Keratinocyte (primary cell): ENCODE results near the gene JAKMIP3. TPM values are rescaled to one million over a fixed set of nuclear protein-coding genes. Genes with fewer than 3 reads are reported as not detected.

Experiments
- DNase-seq: peaks from one replicate; pipeline ENCODE4 v3.0.0-alpha.2; 2011; ENCODE audit warnings: low read depth, missing footprints, low spot score
- FAIRE-seq: peaks from 2 replicates; lab custom pipeline; 2011; peaks lifted over from hg19 to GRCh38; lab: Jason Lieb, UNC
- H2AFZ ChIP-seq: 2 replicates; pipeline ENCODE4 v1.6.0; 2012; ENCODE audit warnings: low read length, control low read depth, inconsistent platforms; ENCODE audit not compliant: control insufficient read depth
- H3K27ac ChIP-seq: 2 replicates; pipeline ENCODE4 v1.5.1; 2011; ENCODE audit warnings: low read length; ENCODE audit not compliant: control insufficient read depth, insufficient read depth
- H3K27me3 ChIP-seq: 3 replicates; pipeline ENCODE4 v1.6.0; 2011; ENCODE audit warnings: low read length; ENCODE audit not compliant: control insufficient read depth, insufficient read depth; ENCODE audit errors: extremely low read depth
- H3K36me3 ChIP-seq, 2 experiments: 2 replicates in 1 of 2; 3 replicates in 1 of 2; pipeline ENCODE4 v1.5.1; 2011; ENCODE audit warnings: low read length in 2 of 2, mild to moderate bottlenecking in 1 of 2; ENCODE audit not compliant: control insufficient read depth in 2 of 2, insufficient read depth in 2 of 2; ENCODE audit errors: extremely low read depth in 1 of 2
- H3K4me1 ChIP-seq: 3 replicates; pipeline ENCODE4 v1.5.1; 2011; ENCODE audit warnings: low read length; ENCODE audit not compliant: control insufficient read depth, insufficient read depth; ENCODE audit errors: extremely low read depth
- H3K4me2 ChIP-seq: 3 replicates; pipeline ENCODE4 v1.6.0; 2011; ENCODE audit warnings: low read depth, low read length; ENCODE audit not compliant: control insufficient read depth, insufficient read depth; ENCODE audit errors: extremely low read depth
- H3K4me3 ChIP-seq, 3 experiments: fragments of 200-600 bp in 1 of 3; sonication (generic) in 1 of 3; 2 replicates in 2 of 3; 3 replicates in 1 of 3; pipeline ENCODE4 v1.5.1; 2011 to 2016; ENCODE audit warnings: low read length in 3 of 3, mild to moderate bottlenecking in 3 of 3, control low read depth in 2 of 3, inconsistent platforms in 1 of 3, low read depth in 1 of 3, mixed read lengths in 1 of 3, mixed run types in 1 of 3, moderate library complexity in 1 of 3; ENCODE audit not compliant: control insufficient read depth in 2 of 3, insufficient read depth in 2 of 3; ENCODE audit errors: extremely low read depth in 1 of 3
- H3K79me2 ChIP-seq: 2 replicates; pipeline ENCODE4 v1.6.0; 2012; ENCODE audit warnings: low read length; ENCODE audit not compliant: control insufficient read depth, insufficient read depth
- H3K9ac ChIP-seq: 3 replicates; pipeline ENCODE4 v1.6.0; 2011; ENCODE audit warnings: low read length; ENCODE audit not compliant: control insufficient read depth, insufficient read depth; ENCODE audit errors: extremely low read depth
- H3K9me1 ChIP-seq: 3 replicates; pipeline ENCODE4 v1.6.0; 2011; ENCODE audit warnings: low read length; ENCODE audit not compliant: control insufficient read depth, insufficient read depth; ENCODE audit errors: extremely low read depth
- H3K9me3 ChIP-seq: 2 replicates; pipeline ENCODE4 v1.5.1; 2012; ENCODE audit warnings: low read depth, low read length; ENCODE audit not compliant: control insufficient read depth
- H4K20me1 ChIP-seq: 3 replicates; pipeline ENCODE4 v1.6.0; 2011; ENCODE audit warnings: low read length; ENCODE audit not compliant: control insufficient read depth, insufficient read depth; ENCODE audit errors: extremely low read depth
- EZH2 ChIP-seq: IDR thresholded peaks from one replicate; pipeline ENCODE4 v1.6.1; 2012; ENCODE audit warnings: inconsistent platforms, mild to moderate bottlenecking, low read length, moderate library complexity
- dilution Hi-C: fragments of 300-500 bp; cut with MboI; formaldehyde crosslinking; loops from one replicate; pipeline ENCODE4 v1.7.0; 2020; ENCODE audit warnings: low sequenced_read_pairs; ENCODE audit not compliant: extremely low pct_ligation_motif_present
- polyA plus RNA-seq, 5 experiments: library from polyadenylated mRNA; depleted of rRNA in 3 of 5; stranded (reverse) in 3 of 5; stranded (forward) in 1 of 5; unstranded in 1 of 5; fragments of >200 nt; gene quantifications; 1 replicate in 1 of 5; 2 replicates in 3 of 5; 3 replicates in 1 of 5; pipeline versions ENCODE4 v1.2.1 to v1.2.3, GENCODE V29; 2011 to 2012; ENCODE audit warnings: missing spikeins in 2 of 5, low read depth in 1 of 5, low replicate concordance in 1 of 5
- TF ChIP-seq, protein P1 (sequence below), 3 experiments: IDR thresholded peaks in 1 of 3; conservative IDR thresholded peaks in 1 of 3; optimal IDR thresholded peaks in 1 of 3; 2 replicates in 2 of 3; 3 replicates in 1 of 3; pipeline versions ENCODE3 to v1.5.1; 2011; ENCODE audit warnings: low read length in 3 of 3, mild to moderate bottlenecking in 3 of 3, moderate library complexity in 2 of 3, control low read depth in 1 of 3, inconsistent platforms in 1 of 3; ENCODE audit not compliant: insufficient read depth in 2 of 3; ENCODE audit errors: extremely low read depth in 1 of 3

The JAKMIP3 gene
- polyA plus RNA-seq, 1 donor (not counting 4 experiments of a cell fraction or from before 2014, with no cell fraction given), result 0.05 TPM

- Histone ChIP-seq H3K4me2 (no peak overlapping the region), H3K27me3 (peaks cover 8% of the 10 kb centered on the region), H3K4me3 (no peak overlapping the region), H3K9me1 (no peaks in the 10 kb centered on the region), H3K79me2 (no peaks in the 10 kb centered on the region), H3K36me3 (no peaks in the 10 kb centered on the region), H3K9ac (no peak overlapping the region), H3K9me3 (no peaks in the 10 kb centered on the region), H2AFZ (no peak overlapping the region), H4K20me1 (no peaks in the 10 kb centered on the region), H3K4me1 (peaks cover 8% of the 10 kb centered on the region), H3K27ac (no peak overlapping the region)
- DNase-seq (no peak), FAIRE-seq (no peak)
- no peak for TF ChIP-seq EZH2
- TF ChIP-seq, protein P1, sequence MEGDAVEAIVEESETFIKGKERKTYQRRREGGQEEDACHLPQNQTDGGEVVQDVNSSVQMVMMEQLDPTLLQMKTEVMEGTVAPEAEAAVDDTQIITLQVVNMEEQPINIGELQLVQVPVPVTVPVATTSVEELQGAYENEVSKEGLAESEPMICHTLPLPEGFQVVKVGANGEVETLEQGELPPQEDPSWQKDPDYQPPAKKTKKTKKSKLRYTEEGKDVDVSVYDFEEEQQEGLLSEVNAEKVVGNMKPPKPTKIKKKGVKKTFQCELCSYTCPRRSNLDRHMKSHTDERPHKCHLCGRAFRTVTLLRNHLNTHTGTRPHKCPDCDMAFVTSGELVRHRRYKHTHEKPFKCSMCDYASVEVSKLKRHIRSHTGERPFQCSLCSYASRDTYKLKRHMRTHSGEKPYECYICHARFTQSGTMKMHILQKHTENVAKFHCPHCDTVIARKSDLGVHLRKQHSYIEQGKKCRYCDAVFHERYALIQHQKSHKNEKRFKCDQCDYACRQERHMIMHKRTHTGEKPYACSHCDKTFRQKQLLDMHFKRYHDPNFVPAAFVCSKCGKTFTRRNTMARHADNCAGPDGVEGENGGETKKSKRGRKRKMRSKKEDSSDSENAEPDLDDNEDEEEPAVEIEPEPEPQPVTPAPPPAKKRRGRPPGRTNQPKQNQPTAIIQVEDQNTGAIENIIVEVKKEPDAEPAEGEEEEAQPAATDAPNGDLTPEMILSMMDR (optimal IDR thresholded peaks at IDR 0.05 in 1 of 3, IDR thresholded peaks at IDR 0.05 in 1 of 3, conservative IDR thresholded peaks at IDR 0.05 in 1 of 3; ENCODE audit: extremely low read depth in 1 of 3, insufficient read depth in 2 of 3, low read length in 3 of 3), result no peak
- dilution Hi-C loops, result no loop called here
These were observed 3.6 kb upstream of the JAKMIP3 start for GRCh38 chr10:132062116-132062515.

DNA sequence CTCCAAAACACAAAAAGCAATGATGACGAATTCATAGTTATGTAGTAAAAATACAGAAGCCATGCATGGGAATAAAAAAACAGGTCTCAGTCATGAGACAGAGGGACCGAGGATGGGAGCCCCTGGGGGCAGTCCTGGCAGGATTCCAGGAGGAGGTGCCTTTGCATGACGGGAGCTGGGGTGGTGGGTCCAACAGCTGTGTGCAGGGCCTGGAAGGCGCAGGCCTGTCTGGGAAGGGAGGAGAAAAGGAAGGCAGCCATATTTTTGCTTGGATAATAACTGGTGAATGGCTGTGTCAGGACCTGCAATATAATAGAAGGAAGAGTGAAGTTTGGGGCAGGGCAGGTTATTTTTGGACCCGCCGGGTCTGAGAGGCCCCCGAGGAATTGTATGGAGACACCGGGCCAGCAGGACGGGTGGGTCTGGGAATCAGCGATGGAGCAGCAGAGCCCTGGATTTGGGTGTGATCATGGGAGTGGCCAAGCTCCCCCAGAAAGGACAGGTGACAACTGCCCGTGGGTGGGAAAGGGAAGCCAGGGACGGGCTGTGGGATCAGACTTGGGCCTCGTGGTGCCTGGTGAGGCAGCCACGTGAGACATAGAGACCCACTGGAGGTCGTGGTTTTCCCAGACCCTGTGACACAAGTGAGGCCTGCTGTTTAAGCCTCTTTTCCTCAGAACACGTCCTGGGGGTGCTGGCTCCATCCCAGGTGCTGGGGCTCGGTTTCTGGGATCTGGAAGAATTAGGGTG lies 2.9 kb upstream of the JAKMIP3 start:
- FAIRE-seq (no peak), DNase-seq (no peak)
- no peak overlapping the region for H3K4me2 ChIP-seq
- H2AFZ ChIP-seq, result no peak overlapping the region
- no peaks in the 10 kb centered on the region for H3K79me2 ChIP-seq
- no peaks in the 10 kb centered on the region for H4K20me1 ChIP-seq
- no peak overlapping the region for H3K4me3 ChIP-seq
- dilution Hi-C loops, result no loop called here
- TF ChIP-seq, protein P1 (optimal IDR thresholded peaks at IDR 0.05 in 1 of 3, IDR thresholded peaks at IDR 0.05 in 1 of 3, conservative IDR thresholded peaks at IDR 0.05 in 1 of 3; ENCODE audit: extremely low read depth in 1 of 3, insufficient read depth in 2 of 3, low read length in 3 of 3), result no peak
- no peak for TF ChIP-seq EZH2
- H3K27me3 ChIP-seq, result peaks cover 5% of the 10 kb centered on the region
- H3K9ac ChIP-seq, result no peak overlapping the region
- H3K9me1 ChIP-seq, result no peaks in the 10 kb centered on the region
- peaks cover 8% of the 10 kb centered on the region for H3K4me1 ChIP-seq
- H3K27ac ChIP-seq, result no peak overlapping the region
- no peaks in the 10 kb centered on the region for H3K36me3 ChIP-seq
- H3K9me3 ChIP-seq, result peaks cover under 1% of the 10 kb centered on the region
